ENCODE measurements around the gene XAF1.

The XAF1 gene

GRCh38 chr17:6755731-6756184 is at the start of gene XAF1:
Gene XAF1 (plus strand): TSS chr17:6756046. CDS start chr17:6756079, 33 bp downstream.
- Histone ChIP-seq H3K27me3 (replicated peaks; ENCODE audit: control insufficient read depth, insufficient read depth, low read length) (no peaks in the 10 kb centered on the region), H3K4me3 (replicated peaks; ENCODE audit: low read depth, low read length) (peak within 1 kb of the TSS; percentile 64), H3K36me3 (ENCODE audit: control insufficient read depth, insufficient read depth, low read length) (peaks cover 16% of the 10 kb centered on the region)
- TF ChIP-seq CTCF (IDR thresholded peaks at IDR 0.05; ENCODE audit: insufficient read depth, low read length, poor library complexity, severe bottlenecking): no peak
- peak; percentile 62 for DNase-seq (ENCODE audit: extremely low read depth, insufficient read length)

DNA sequence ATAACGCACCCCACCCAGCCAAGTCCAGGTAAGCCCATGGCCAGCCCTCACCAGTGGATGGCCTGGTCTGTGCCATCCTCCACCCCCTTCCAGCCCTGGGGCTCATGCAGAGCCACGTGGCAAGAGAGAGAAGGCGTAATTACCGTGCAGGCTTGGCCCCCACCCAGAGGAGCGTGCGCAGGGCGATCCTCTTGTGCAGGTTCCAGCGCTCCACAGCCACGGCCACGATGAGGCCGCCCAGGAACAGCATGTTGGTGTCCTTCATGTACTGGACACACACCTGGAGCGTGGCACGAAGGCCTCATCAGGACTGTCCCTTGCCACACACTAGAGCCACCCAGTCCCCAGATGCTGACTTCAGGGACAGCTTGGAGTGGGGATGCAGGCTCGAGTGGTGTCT is 49.3 kb upstream of the XAF1 start:
- Histone ChIP-seq H3K27me3 (replicated peaks; ENCODE audit: control insufficient read depth, insufficient read depth, low read length) (no peaks in the 10 kb centered on the region; the same call in none of the 2 replicates), H3K36me3 (ENCODE audit: control insufficient read depth, insufficient read depth, low read length) (no peaks in the 10 kb centered on the region), H3K4me3 (replicated peaks; ENCODE audit: low read depth, low read length) (no peak overlapping the region)
- DNase-seq (ENCODE audit: extremely low read depth, insufficient read length): no peak
- TF ChIP-seq CTCF (IDR thresholded peaks at IDR 0.05; ENCODE audit: insufficient read depth, low read length, poor library complexity, severe bottlenecking): no peak

GRCh38 chr17:6706996-6707395 is 48.9 kb upstream of the XAF1 start:
- no peak overlapping the region for H3K4me3 ChIP-seq (replicated peaks; ENCODE audit: low read depth, low read length)

DNA sequence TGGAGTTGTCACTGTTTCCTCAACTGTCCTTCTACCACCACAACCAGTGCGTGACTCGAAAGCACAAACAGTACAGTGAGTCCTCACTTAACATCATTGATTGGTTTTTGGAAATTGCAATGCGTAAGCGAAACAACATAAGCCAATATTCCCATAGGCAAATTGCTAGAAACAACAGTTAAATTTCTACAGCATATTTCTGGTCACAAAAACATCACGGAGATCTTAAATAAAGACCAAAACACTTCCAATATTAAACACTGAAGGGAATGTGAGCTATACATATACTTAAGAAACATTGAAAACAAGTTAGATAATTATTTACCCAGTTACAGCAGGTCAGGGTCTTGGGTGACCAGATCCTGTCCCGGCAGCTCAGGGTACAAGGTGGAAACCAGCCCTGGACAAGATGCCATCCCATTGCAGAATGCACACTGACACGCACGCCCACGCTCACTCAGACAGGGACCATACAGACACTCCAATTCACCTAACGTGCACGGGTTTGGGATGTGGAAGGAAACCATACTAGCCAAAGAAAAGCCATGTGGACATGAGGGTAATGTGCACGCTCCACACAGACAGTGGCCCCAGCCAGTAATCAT is 47.4 kb upstream of the XAF1 start:
- no peak for TF ChIP-seq CTCF (IDR thresholded peaks at IDR 0.05; ENCODE audit: insufficient read depth, low read length, poor library complexity, severe bottlenecking)
- no peaks in the 10 kb centered on the region for H3K36me3 ChIP-seq (ENCODE audit: control insufficient read depth, insufficient read depth, low read length)
- DNase-seq (ENCODE audit: extremely low read depth, insufficient read length): no peak
- no peak overlapping the region for H3K4me3 ChIP-seq (replicated peaks; ENCODE audit: low read depth, low read length)
- H3K27me3 ChIP-seq (replicated peaks; ENCODE audit: control insufficient read depth, insufficient read depth, low read length): no peaks in the 10 kb centered on the region; the same call in none of the 2 replicates

More at GRCh38 chr17:6706996-6707395, 48.9 kb upstream of the XAF1 start:
- TF ChIP-seq CTCF (IDR thresholded peaks at IDR 0.05; ENCODE audit: insufficient read depth, low read length, poor library complexity, severe bottlenecking): no peak
- no peaks in the 10 kb centered on the region; the same call in none of the 2 replicates for H3K27me3 ChIP-seq (replicated peaks; ENCODE audit: control insufficient read depth, insufficient read depth, low read length)
- no peak for DNase-seq (ENCODE audit: extremely low read depth, insufficient read length)
- H3K36me3 ChIP-seq (ENCODE audit: control insufficient read depth, insufficient read depth, low read length): no peaks in the 10 kb centered on the region

DNA sequence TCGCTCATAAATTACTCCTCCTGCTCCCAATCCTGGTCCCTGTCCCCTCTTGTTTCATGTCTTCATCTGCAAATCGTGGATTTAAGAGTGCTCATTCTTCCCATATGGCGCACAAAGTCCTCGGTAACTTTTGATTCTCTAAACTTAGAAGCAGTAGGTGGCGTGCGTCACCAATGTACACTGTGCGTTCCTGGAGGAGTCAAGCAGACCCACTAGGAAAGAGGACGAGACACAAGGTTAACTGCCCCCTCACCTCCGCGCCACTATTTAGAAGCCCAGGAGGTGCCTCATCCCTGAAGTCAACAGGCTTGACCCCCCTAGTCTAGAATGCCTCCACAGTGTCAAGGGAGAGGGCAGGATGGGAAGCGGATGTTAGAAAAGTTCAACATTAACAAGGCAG is 45.5 kb upstream of the XAF1 start:
- no peaks in the 10 kb centered on the region; the same call in none of the 2 replicates for H3K27me3 ChIP-seq (replicated peaks; ENCODE audit: control insufficient read depth, insufficient read depth, low read length)
- no peak for TF ChIP-seq CTCF (IDR thresholded peaks at IDR 0.05; ENCODE audit: insufficient read depth, low read length, poor library complexity, severe bottlenecking)
- H3K36me3 ChIP-seq (ENCODE audit: control insufficient read depth, insufficient read depth, low read length): no peaks in the 10 kb centered on the region
- H3K4me3 ChIP-seq (replicated peaks; ENCODE audit: low read depth, low read length): no peak overlapping the region
- DNase-seq (ENCODE audit: extremely low read depth, insufficient read length): no peak
